ENCODE measurements around the gene PRKAR2A. TPM values are rescaled to one million over a fixed set of nuclear protein-coding genes. Genes with fewer than 3 reads are reported as not detected.

PRKAR2A gene
- polyA plus RNA-seq, 3 donors from 2014 or later: 16.0 to 21.4 (median 17.9) TPM

GRCh38 chr3:48698891-48699290, 148.8 kb downstream of the PRKAR2A start:
- Mint-ChIP-seq H3K27me3 (ENCODE audit: low read depth in 3 of 3) (peaks cover 0 to 4% (median 2%) of the 10 kb centered on the region in 3 donors), H3K9me3 (no peaks in the 10 kb centered on the region), H3K4me1 (peaks cover 41 to 46% of the 10 kb centered on the region in 2 donors), H3K36me3 (peaks cover 0 to 11% (median 4%) of the 10 kb centered on the region in 3 donors), H3K4me3 (no peak overlapping the region), H3K27ac (no peak overlapping the region)
- no peak for DNase-seq

- Mint-ChIP-seq H3K27ac (no peak overlapping the region), H3K4me1 (peaks cover 37 to 45% of the 10 kb centered on the region in 2 donors), H3K9me3 (no peaks in the 10 kb centered on the region), H3K36me3 (peaks cover under 1 to 14% (median 10%) of the 10 kb centered on the region in 3 donors), H3K4me3 (no peak overlapping the region), H3K27me3 (ENCODE audit: low read depth in 3 of 3) (peaks cover 0 to 6% (median 2%) of the 10 kb centered on the region in 3 donors)
- no peak for DNase-seq
Measured at GRCh38 chr3:48697952-48698351, 149.7 kb downstream of the PRKAR2A start.

GRCh38 chr3:48696601-48697000, 151.1 kb downstream of the PRKAR2A start:
- Mint-ChIP-seq H3K27ac (peak overlapping the region in 2 of 6 donors; percentile 41 to 61), H3K9me3 (no peaks in the 10 kb centered on the region), H3K27me3 (ENCODE audit: low read depth in 3 of 3) (peaks cover 0 to 6% (median 2%) of the 10 kb centered on the region in 3 donors), H3K4me1 (peaks cover 28 to 36% of the 10 kb centered on the region in 2 donors), H3K36me3 (peaks cover 3 to 15% (median 13%) of the 10 kb centered on the region in 3 donors), H3K4me3 (no peak overlapping the region)
- no peak for DNase-seq

Other genes with a start within 250 kb of the PRKAR2A start
- 100 to 1,000 TPM; 189 to 544 (median 231) TPM for gene UQCRC1, start 238.2 kb downstream of the PRKAR2A start, polyA plus RNA-seq
- not detected for gene TMEM89, start 226.1 kb downstream of the PRKAR2A start, polyA plus RNA-seq
- 1 to 10 TPM; 2.2 to 7.8 (median 5.1) TPM for gene SLC26A6, start 212.4 kb downstream of the PRKAR2A start, polyA plus RNA-seq
- under 1 TPM in 2 of 3 donors, not detected in 1; 0.46 to 0.48 TPM for gene CELSR3, start 185.0 kb downstream of the PRKAR2A start, polyA plus RNA-seq
- 1 to 10 TPM; 4.8 to 8.7 (median 5.6) TPM for gene NCKIPSD, start 162.0 kb downstream of the PRKAR2A start, polyA plus RNA-seq
- 10 to 100 TPM; 55.5 to 82.3 (median 63.7) TPM for gene IP6K2, start 130.7 kb downstream of the PRKAR2A start, polyA plus RNA-seq
- gene SLC25A20, start 51.0 kb upstream of the PRKAR2A start, polyA plus RNA-seq: 100 to 1,000 TPM in 2 of 3 donors, 10 to 100 TPM in 1; 100.0 to 254 (median 100) TPM
- 100 to 1,000 TPM; 171 to 224 (median 177) TPM for gene ARIH2, start 71.0 kb upstream of the PRKAR2A start, polyA plus RNA-seq
- gene P4HTM, start 142.4 kb upstream of the PRKAR2A start, polyA plus RNA-seq: 10 to 100 TPM; 16.8 to 26.8 (median 24.9) TPM
- 100 to 1,000 TPM in 1 of 3 donors, 10 to 100 TPM in 2; 56.8 to 114 (median 70.6) TPM for gene WDR6, start 159.5 kb upstream of the PRKAR2A start, polyA plus RNA-seq
- gene DALRD3, start 170.7 kb upstream of the PRKAR2A start, polyA plus RNA-seq: 10 to 100 TPM; 17.1 to 26.9 (median 21.8) TPM
- 100 to 1,000 TPM; 118 to 204 (median 142) TPM for gene NDUFAF3, start 174.2 kb upstream of the PRKAR2A start, polyA plus RNA-seq
- gene IMPDH2, start 181.5 kb upstream of the PRKAR2A start, polyA plus RNA-seq: 10 to 100 TPM; 44.8 to 52.6 (median 52.0) TPM
- gene QRICH1, start 246.2 kb upstream of the PRKAR2A start, polyA plus RNA-seq: 10 to 100 TPM in 2 of 3 donors, 1 to 10 TPM in 1; 9.7 to 29.3 (median 15.1) TPM

Measured in immature natural killer cell (primary cell).